GM19395 (cell line): Measurements from ENCODE around the gene ANXA1.
"Not testable (repeated sequence)": the region's sequence is repeated elsewhere in the genome, so short reads cannot be mapped to it uniquely, and the experiment has no call there.

ENCODE experiments used
- ATAC-seq: cut with Tn5 transposase; IDR thresholded peaks from one replicate; pipeline ENCODE4 v1.9.1; 2021; ENCODE audit warnings: mild to moderate bottlenecking, moderate library complexity; ENCODE audit not compliant: unreplicated experiment

ANXA1 gene

DNA sequence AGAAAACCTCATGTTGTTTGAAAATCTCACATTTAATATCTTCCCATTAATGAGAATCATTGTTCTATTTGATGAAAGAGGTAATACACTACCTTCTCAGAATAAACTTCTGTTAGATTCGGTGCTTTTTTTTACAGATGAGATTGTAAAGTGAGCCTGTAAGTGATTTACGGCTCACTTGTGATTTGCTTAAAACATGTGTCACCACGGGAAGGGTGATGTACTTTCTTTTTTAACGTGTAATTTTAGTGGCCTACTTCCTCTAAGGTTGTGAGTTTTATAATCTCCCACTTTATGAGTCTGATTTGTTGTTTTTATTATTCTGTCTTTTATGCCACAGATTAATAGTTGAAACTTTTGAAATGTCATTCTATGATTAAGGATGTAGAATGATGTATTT is 15.9 kb downstream of the ANXA1 start:
- peak; percentile 52 for ATAC-seq

DNA sequence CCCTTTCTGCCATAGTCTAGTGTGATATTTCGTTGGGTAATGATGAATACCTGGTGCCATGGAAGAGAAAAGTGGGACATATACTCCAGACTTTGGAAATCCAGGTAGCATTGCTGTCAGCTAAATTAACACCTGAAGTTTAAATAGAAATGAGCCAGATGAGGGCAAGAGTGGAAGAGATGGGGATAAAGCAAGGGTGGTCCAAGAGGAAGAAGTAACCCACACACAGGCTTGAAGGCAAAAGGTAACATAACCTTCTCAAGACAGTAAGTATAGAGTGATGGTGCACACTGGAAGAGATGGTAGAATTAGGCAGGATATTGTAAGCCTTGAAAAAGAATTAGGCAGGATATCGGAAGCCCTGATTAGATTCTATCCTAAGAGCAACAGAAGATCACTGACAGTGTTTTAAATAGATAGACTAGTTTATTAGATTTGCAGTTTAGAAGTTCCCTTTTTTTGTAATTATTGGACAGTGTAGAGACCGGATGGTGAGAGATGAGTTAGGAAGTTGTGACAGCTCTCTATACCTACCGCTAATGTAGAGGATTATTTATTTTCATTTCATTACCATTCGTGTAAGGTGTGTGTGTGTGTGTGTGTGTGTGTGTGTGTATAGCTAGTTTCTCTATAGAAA is 16.8 kb downstream of the ANXA1 start:
- peak; percentile 9 for ATAC-seq

DNA sequence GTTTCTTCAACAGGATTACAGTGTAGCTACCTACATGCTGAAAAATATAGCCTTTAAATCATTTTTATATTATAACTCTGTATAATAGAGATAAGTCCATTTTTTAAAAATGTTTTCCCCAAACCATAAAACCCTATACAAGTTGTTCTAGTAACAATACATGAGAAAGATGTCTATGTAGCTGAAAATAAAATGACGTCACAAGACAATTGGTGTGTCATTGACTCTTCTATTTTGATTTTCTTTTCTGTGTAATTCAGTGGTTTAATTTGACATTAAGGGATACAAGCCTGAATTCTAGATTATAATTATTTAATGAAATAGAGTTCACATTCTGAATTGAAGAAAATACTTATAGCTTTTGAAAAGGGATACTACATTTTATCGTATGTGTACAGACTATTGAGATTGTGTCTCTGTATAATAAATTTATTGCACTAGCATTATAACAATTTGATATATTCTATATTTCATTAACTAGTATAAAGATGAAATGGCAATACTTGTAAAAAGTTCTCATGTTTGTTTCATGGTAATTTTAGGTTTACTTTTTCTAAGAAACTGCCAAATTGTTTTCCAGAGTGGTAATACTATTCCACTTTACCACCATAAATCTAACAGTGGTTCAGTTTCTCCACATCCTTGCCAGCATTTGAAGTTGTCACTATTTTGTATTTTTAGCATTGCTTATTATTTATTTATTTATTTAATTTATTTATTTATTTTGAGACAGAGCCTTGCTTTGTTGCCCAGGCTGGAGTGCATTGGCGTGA is 18.7 kb downstream of the ANXA1 start:
- no peak for ATAC-seq

DNA sequence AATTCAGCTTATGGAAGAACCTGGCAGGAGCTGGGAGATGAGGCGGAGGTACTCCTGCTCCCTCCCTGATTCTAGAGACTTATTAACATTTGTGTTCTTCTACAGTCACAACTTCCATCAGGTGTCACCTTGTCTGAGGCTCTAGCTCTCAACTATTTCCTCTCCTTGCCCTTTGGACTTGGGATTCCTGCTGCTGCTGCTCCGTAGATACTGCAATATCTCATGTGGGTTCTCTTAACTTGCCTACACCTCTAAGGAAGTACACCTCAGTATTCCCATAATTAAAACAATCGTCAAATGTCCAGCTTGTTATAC is 21.2 kb downstream of the ANXA1 start:
- no peak for ATAC-seq

DNA sequence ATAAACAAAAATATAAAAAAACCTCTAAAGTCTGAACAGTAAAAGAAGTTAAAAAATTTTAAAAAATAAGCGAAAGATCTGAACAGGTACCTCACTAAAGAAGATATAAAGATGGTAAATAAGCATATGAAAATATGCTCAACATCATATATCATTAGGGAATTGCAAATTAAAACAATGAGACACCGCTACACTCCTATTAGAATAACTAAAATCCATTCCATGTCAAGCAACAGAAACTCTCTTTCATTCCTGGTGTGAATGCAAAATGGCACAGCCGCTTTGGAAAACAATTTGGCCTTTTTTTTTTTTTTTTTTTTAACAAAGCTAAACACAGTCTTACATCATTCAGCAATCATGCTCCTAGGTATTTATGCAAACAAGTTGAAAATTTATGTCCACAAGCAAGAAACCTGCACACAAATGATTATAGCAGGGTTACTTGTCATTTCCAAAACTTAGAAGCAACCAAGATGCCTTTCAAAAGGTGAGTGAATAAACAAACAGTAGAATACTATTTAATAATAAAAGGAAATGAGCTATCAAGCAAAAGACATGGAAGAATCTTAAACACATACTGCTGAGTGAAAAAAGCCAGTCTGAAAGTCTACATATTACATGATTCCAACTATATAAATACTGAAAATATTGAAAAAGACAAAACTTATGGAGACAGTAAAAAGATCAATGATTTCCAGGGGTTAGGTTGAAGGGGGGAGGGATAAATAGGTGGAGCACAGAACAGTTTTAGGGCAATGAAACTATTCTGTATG is 22.1 kb downstream of the ANXA1 start:
- ATAC-seq = no peak

DNA sequence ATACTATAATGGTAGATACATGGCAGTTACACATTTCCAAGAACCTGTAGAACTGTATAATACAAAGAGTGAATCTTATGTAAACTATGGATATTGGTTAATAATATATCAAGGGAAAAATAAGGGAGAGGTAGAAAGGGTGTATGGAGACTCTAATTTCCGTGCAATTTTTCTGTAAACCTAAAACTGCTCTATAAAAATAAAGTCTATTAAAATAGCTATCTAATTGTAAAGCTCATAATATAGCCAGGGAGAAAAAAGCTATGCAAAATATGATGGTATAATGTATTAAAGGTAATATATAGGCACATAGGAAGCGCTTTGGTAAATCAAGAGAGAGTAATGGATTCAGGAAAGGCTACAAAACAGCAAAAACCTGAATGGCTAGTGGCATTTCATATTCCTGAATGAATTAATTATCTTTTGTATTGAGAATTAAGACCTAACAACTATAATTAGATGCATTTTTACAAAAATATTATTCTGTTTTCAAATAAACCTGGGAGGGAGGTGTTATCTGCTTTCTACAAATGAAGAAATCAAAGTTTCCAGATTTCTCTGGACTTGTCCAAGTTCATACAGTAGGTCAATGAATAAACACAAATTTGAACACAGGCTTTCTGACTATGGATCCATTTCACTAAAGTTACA is 22.8 kb downstream of the ANXA1 start:
- no peak for ATAC-seq

DNA sequence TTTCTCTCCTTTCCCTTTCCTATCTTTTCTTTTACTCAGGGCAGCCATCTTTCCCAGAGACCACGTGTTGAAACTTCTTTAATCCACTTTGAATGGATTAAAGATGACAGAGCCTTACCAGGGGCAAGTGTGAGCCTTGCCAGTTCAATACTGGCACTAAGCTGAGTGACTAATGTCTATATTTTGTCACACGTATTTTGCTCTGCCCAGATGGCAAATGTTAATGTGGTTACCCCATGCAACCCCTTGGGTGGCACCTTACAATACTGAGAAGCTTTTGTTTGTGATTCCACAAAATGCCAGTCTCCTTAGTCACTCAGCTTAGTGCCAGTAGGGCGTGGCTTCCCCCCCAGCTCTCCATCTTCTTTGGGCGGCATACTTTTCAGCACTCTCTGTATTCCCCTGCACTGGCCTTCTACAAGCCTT is 24.8 kb downstream of the ANXA1 start:
- no peak for ATAC-seq

DNA sequence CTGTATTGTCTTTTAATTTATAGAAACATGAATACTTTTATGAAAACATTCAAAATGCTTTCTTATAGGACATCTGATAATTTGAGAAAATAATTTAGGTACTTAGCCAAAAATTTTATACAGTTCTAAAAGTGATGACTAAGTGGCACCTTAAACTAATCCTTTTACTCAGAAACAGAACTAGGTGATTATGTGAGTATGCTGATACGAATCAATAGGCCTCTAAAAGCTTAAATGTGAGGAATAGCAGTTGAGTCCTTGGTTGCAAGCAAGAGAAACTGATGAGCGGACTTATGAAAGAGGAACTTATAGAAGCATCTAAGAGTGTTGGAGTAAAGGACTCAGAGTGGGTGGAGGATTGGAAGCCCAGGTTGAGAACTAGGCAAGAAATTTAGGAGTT is 26.4 kb downstream of the ANXA1 start:
- no peak for ATAC-seq

DNA sequence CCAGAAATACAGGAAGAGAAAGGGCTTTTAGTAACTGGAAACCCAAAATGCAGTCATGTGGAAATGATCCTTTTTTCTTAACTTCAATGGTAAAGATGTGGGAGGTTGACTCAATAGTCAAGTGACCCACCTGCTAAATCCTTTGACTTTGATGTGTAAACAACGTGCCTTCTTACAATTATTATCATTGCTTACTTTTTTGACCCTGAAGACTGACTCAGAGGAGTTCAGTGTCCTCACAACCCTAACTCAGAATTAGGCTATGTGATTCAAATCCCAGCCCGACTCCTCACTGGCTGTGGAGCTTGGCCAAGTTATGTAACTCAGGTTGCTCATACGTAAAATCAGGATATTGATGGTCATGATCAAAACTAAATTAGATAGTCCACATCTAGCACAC is 27.9 kb downstream of the ANXA1 start:
- no peak for ATAC-seq

DNA sequence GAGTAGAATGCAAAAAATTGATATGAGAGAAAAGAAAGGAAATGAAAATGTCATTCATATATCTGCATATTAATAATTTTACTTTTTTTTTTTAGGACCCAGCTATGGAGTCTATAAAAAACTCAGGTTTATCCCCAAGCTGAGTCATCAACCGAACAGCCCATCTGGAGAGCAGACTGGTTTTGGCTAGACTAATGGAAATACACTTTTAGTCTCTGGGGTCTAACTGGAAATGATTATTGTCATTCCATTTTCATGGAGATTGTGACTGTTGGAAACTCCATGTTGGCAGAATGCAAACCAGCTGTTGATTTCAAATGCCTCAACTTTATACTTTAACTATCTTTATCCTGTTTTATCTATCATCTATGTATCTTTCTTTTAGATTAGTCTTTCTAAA is 28.7 kb downstream of the ANXA1 start:
- no peak for ATAC-seq

DNA sequence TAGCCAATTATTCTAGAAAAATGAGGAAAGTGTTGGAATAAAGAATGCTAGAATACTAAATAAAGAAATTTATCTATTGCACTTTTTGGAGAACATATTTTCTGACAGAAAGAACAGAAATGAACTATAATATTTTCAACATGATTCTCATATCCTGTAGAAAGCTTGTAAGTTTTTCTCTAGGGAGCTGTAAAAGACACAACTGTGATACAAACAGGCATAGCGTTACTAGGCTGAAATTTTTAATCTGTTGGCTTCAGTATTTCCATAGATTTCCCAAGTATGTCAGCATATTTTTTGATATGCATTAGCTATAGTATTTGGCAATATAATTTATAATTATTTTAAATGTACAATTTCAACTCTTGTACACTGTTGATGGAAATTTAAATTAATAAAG is 31.3 kb downstream of the ANXA1 start:
- no peak for ATAC-seq

DNA sequence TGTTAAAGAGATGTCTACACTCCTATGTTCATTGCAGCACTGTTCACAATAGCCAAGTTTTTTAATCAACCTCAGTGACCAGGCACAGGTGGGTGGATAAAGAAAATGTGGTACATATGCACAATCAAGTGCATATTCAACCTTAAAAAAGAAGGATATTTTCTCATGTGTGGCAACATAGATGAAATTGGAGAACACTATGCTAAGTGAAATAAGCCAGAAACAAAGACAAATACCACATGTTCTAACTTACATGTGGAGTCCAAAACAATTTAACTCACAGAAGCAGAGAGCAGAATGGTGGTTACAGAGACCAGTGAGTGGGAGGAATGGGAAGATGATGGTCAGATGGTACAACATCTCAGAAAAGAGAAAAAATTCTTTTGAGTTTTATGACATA is 31.8 kb downstream of the ANXA1 start:
- ATAC-seq = no peak

DNA sequence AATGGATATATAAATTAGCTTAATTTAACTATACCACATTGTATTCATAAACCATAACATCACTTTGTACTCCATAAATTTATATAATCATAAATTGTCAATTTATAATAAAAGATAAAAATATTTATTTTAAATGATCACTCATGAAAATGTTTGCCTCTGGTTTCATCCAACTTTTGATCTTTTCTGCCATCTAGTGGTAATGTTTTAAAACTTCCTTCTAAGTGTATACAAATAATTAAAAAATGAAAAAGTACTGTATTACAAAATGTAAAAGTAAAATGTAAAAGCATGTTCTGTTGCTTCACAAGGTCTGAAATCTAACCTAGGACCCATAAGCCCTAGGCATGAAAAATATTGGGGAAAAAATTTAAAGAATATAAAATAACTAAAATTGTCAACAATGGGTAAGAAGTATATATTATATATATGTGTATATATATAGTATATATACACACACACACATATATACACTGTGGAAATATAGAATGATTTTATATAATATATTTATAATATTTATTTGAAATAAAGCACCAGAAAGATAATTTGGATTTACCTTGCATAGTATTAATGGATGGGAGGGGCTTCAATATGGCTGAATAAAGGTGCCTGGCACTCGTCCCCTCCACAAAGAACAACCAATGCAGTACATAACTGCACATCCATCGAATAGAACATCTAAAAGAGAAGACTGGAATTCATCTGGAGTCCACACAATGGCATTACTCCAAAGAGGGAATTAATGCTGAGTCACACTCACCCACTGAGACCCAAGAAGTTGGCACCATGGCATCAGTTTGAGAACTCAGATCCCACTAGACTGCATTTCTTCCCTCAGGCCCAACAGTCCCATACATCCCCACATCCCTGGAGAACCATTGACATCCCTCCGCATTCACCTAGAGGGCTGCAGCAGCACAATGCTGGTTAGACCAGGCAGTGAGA is 32.5 kb downstream of the ANXA1 start:
- no peak for ATAC-seq

DNA sequence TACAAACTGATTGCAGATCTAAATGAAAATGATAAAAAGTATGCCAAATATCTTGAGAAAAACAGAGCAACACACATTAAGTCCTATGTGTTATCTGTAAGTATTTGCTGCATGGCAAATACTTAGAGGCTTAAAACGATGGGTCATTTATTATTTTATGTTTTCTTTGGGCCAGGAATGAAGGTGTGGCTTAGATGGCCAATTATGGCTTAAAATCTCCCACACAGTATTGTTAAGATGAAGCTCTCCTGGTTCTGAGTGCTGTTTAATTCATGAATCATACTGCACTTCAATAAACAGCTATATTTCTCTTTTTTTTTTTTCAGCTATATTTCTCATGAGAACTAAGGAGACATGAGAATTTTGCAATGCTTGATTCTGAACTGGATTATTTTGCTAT is 39.4 kb downstream of the ANXA1 start:
- ATAC-seq = not testable (repeated sequence)

DNA sequence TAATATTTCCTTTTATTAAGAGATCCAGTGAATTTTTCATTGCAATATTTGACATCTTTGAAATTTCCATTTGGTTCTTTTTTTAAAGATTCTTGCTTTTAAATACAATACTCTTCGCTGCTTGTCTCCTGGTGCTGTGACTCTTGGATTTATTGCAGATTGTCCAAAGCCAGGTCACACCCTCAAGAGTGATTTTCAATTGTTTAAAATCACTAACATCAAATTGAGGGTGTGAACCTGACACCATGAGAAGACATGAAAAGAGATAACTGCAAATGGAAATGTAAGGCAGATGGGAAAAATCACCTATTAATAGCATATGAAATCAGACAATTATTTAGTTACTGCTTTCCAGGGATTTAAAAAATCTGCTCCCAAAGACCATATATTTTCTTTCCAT is 42.6 kb downstream of the ANXA1 start:
- no peak for ATAC-seq

DNA sequence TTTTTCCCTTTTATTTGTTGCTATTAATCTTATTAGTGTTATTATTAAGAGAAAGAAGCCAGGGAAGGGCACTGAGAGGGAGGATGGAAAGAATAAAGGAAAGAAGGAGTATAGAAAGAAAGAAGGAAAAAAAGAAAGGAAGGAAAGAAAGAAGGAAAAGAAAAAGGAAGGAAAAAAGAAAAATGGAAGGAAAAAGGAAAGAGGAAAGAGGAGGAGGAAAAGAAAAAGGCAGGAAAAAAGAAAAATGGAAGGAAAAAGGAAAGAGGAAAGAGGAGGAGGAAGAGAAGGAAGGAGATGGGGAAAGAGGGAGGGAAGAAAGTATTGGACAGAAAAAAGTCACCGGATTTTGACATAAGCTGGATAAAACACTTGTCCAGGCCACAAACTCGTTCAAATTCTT is 47.8 kb downstream of the ANXA1 start:
- no peak for ATAC-seq

DNA sequence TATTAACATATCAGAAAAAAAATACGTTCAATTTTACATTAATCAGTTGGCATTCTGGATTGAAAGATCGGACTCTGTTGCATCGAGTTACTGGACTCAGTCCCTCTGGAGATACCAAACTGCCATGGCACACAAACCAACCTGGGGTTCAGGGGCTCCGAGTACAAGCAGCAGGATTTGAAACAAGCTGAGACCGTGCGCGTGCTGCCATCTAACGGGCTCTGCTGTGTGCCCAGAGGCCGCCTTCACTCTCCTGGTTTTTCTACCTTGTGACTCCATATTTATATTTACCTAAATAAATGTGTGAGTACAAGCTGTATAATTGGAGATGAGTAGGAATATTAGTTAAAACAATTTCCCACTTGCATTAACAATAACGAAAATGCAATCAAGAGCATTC is 48.2 kb downstream of the ANXA1 start:
- no peak for ATAC-seq

DNA sequence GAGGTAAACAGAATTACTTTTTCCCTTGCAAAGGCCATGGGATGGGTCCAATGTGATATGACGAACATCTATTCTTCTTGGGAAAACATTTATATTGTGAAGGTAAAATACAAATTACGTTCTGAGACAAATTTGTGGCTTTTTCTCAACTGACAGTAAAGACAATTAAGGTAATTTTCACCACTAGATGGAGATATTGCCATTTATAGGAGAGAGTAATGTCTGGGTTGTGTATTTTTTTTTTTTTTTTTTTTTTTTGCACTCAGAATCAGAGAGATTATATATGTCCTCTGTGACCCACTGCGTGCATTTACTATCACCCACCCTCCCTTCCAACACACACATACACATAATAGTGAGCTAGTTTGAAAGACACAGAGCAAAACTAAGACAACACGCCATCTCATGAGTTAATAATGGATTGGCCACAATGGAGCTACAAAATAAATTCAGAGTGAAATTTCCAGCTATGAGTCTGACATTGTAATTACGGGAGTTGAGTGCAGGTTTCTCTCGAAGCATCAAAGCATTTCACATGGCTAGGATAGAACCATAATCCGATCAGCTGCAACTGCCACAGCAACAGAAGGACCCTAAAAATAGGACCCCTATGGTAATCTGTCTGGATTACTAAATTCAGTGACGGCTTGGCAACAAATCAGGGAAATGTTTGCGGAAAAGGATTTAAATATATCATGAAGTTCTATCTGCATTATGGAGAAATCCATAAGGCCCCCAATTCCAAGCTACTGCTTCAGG is 49.2 kb downstream of the ANXA1 start:
- ATAC-seq = peak; percentile 60

DNA sequence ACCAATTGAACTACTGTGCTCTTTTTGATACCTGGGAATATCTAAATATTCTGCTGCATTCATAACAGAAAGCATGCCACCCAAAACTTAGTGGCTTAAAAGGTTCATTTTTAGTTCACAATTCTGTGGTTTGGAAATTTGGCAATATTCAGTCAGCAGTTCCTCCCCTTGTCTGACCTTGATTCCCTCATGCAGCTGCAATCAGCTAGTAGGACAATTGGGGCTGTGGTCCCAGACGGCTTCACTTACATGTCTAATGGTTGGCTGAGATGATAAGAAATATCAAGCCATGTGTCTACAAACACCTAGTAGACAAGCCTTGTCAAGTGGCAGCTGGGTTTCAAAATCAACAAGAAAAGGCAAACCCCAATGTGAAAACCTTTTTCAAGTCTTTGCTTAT is 51.3 kb downstream of the ANXA1 start:
- ATAC-seq = no peak

DNA sequence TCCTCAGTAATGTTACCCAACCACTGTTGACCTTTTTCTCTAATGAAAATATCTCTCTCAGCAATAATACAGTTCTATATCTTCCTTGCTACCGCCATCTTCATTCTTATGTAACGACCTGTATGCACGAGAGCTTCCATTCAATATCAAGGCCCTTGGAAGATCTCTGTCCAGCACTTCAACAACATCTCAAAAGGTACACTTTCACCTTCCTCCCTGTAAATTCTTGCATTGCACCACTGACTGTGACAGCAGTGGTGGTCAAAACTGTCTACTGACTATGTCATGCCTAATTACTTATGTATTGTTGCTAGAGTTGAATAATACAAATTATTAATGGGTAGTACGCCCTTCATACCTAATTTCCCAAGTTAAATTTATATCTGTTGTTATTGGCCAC is 53.3 kb downstream of the ANXA1 start:
- no peak for ATAC-seq
